Adrenal gland (tissue), 5 donors: ENCODE data around the gene HDLBP.

Source experiments
- CTCF ChIP-seq, 6 experiments: fragments of 450-650 bp in 4 of 6; fragments of 200-600 bp in 2 of 6; sonication (generic) in 1 of 6; IDR thresholded peaks; 1 replicate in 5 of 6; 2 replicates in 1 of 6; pipeline versions ENCODE4 v1.5.1 to v1.8.0; 2016 to 2021; ENCODE audit warnings: antibody characterized with exemption in 6 of 6, mild to moderate bottlenecking in 2 of 6, moderate library complexity in 1 of 6
- POLR2A ChIP-seq, 2 donors: fragments of 450-650 bp; IDR thresholded peaks; one replicate each; pipeline ENCODE4 v1.6.1; 2017; ENCODE audit warnings: antibody characterized with exemption in 2 of 2, mild to moderate bottlenecking in 2 of 2, moderate library complexity in 1 of 2
- donor health status: DM: no; HTN: no; CAD: no.

DNA sequence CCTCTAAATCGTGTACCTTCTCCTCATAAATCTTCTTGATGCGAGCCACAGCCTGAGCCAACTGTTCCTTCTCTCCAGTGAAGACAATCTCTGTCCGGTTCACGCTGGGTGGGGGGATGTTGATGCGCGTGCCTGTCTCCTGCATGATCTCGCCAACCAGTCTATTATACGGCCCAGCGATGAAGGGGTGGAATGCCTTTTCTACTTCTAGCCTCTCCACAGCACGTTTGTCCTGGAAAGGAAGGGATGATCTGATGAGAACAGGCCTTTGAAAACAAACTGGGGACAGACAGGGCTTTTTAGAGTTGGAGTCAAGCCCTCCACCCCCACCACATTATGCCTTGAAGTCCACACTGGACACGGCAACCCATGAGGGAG lies 59.3 kb downstream of the HDLBP start:
- TF ChIP-seq CTCF (IDR thresholded peaks at IDR 0.05) (no peak), POLR2A (IDR thresholded peaks at IDR 0.05) (no peak)
